GM12801 (cell line): ENCODE measurements around the gene CYP2A13.

ENCODE experiments used
- CTCF ChIP-seq: IDR thresholded peaks from one replicate; pipeline ENCODE4 v1.5.1; 2011; ENCODE audit warnings: control low read depth; ENCODE audit not compliant: insufficient read length; ENCODE audit errors: extremely low read depth

Gene CYP2A13

GRCh38 chr19:41089959-41090358, 1.7 kb downstream of the CYP2A13 start:
- no peak for TF ChIP-seq CTCF

DNA sequence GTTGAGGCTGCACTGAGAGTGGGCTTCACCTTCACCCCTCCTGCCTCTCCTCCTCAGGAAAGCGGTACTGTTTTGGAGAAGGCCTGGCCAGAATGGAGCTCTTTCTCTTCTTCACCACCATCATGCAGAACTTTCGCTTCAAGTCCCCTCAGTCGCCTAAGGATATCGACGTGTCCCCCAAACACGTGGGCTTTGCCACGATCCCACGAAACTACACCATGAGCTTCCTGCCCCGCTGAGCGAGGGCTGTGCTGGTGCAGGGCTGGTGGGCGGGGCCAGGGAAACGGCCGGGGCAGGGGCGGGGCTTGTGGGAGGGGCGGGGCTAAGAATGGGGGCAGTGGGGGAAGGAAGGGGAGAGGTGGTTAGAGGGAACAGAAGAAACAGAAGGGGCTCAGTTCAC, 7.5 kb downstream of the CYP2A13 start:
- TF ChIP-seq CTCF = no peak

GRCh38 chr19:41096353-41096752, 8.1 kb downstream of the CYP2A13 start:
- TF ChIP-seq CTCF = no peak

DNA sequence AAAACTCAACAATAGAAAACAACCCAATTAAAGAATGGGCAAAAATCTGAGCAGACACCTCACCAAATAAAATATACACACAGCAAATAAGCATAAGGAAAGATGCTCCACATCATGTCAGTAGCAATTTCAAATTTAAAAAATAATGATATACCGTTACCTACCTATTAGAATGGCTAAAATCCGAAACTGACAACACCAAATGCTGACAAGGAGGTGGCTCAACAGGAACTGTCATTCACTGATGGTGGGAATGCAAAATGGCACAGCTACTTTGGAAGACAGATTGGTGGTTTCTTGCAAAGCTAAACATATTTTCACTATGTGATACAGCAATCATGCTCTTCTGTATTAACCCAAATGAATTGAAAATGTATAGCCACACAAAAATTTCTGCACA, 9.1 kb downstream of the CYP2A13 start:
- no peak for TF ChIP-seq CTCF

GRCh38 chr19:41098762-41099161, 10.5 kb downstream of the CYP2A13 start:
- no peak for TF ChIP-seq CTCF

GRCh38 chr19:41106177-41106576, 17.9 kb downstream of the CYP2A13 start:
- TF ChIP-seq CTCF = no peak

- TF ChIP-seq CTCF = no peak
Observed at GRCh38 chr19:41111296-41111695, 23.0 kb downstream of the CYP2A13 start.

DNA sequence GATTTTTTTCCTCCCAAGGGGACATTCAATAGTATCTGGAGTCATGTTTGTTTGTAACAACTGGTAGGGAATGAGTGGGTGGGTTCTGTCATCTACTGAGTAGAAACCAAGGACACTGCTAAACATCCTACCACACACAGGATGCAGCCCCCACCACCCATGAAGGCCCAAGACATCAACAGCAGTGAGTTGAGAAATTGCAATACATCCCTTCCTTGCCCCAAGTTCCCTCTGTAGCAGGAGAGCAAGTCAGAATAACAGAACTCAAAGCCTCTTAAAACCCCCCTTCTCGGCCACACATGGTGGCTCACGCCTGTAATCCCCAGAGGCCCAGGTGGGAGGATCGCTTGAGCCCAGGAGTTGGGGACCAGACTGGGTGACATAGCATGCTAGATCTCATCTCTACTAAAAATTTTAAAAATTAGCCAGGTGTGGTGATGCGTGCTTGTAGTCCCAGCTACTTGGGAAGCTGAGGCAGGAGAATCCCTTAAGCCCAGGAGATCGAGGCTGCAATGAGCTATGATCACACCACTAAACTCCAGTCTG, 23.6 kb downstream of the CYP2A13 start:
- TF ChIP-seq CTCF = no peak
